Activated T-helper 1 cell treated with anti-CD3 and anti-CD28 coated beads, Interleukin-12 subunit alpha, Interleukin-12 subunit beta, Interleukin-2, Interleukin-4 antibody, amounts not matched to agents 30 ng/mL and 10 ng/mL and 1 ng/mL, durations not matched to agents 14 hours and 24 hours and 36 hours (primary cell): ENCODE measurements around the gene TTC6. TPM values are rescaled to one million over a fixed set of nuclear protein-coding genes. Genes with fewer than 3 reads are reported as not detected.

Source experiments
- DNase-seq: peaks from one replicate; pipeline ENCODE4 v3.0.0; 2021; ENCODE audit warnings: low spot score
- H3K27ac Mint-ChIP-seq: one replicate; pipeline ENCODE4 v1.8.0; 2021; ENCODE audit warnings: mild to moderate bottlenecking, mixed read lengths
- H3K27me3 Mint-ChIP-seq: one replicate; pipeline ENCODE4 v1.8.0; 2022; ENCODE audit warnings: mild to moderate bottlenecking, moderate library complexity, mixed read lengths; ENCODE audit not compliant: insufficient read depth
- H3K36me3 Mint-ChIP-seq: one replicate; pipeline ENCODE4 v1.8.0; 2021; ENCODE audit warnings: low read depth, mixed read lengths
- H3K4me1 Mint-ChIP-seq: one replicate; pipeline ENCODE4 v1.8.0; 2021; ENCODE audit warnings: low read depth, mixed read lengths
- H3K4me3 Mint-ChIP-seq: one replicate; pipeline ENCODE4 v1.8.0; 2021; ENCODE audit warnings: mild to moderate bottlenecking, moderate library complexity, mixed read lengths
- H3K9me3 Mint-ChIP-seq: one replicate; pipeline ENCODE4 v1.8.0; 2021; ENCODE audit warnings: mixed read lengths
- intact Hi-C: fragments of 100-400 bp; cut with micrococcal nuclease; formaldehyde crosslinking; loops from one replicate; pipeline ENCODE4 v1.15.1; 2024
- total RNA-seq: library from RNA; stranded (reverse); gene quantifications from 2 replicates; pipeline ENCODE4 v1.2.3, GENCODE V29; 2022

The TTC6 gene
- total RNA-seq, 1 donor from 2014 or later, result not detected

GRCh38 chr14:37569729-37570128 lies 25.7 kb upstream of the TTC6 start:
- intact Hi-C loops, result no loop called here
- H3K4me3 Mint-ChIP-seq, result no peak overlapping the region
- no peak overlapping the region for H3K27ac Mint-ChIP-seq
- DNase-seq, result no peak
- no peaks in the 10 kb centered on the region for H3K36me3 Mint-ChIP-seq
- H3K4me1 Mint-ChIP-seq, result no peaks in the 10 kb centered on the region
- H3K27me3 Mint-ChIP-seq, result no peaks in the 10 kb centered on the region
- no peaks in the 10 kb centered on the region for H3K9me3 Mint-ChIP-seq

GRCh38 chr14:37571391-37571790 lies 24.0 kb upstream of the TTC6 start:
- DNase-seq, result no peak
- Mint-ChIP-seq H3K27me3 (no peaks in the 10 kb centered on the region), H3K9me3 (no peaks in the 10 kb centered on the region), H3K36me3 (no peaks in the 10 kb centered on the region), H3K4me3 (no peak overlapping the region), H3K4me1 (no peaks in the 10 kb centered on the region), H3K27ac (no peak overlapping the region)
- intact Hi-C loops, result no loop called here

DNA sequence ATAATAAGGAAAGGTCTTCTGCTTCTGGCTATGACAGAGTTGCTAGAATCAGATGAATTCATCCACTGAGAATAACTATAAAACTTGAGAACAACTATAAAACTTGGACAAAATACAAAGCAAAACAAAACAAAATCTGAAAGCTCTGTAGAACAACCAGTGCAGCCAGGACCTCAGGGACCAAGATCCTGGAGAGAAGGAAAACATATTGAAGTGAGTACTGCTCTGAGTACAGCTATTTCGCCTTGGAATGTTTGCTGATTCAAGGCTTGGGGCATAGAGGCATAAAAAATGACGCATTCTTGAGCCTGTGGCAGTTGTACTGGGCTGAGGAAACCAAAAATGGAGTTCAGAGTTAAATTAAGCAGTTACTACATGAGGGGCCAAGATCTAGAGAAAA lies 22.1 kb upstream of the TTC6 start:
- no peaks in the 10 kb centered on the region for H3K9me3 Mint-ChIP-seq
- intact Hi-C loops, result no loop called here
- H3K27ac Mint-ChIP-seq, result no peak overlapping the region
- H3K4me1 Mint-ChIP-seq, result no peaks in the 10 kb centered on the region
- H3K4me3 Mint-ChIP-seq, result no peak overlapping the region
- no peak for DNase-seq
- no peaks in the 10 kb centered on the region for H3K36me3 Mint-ChIP-seq
- H3K27me3 Mint-ChIP-seq, result no peaks in the 10 kb centered on the region

GRCh38 chr14:37579274-37579673 lies 16.2 kb upstream of the TTC6 start:
- Mint-ChIP-seq H3K9me3 (no peaks in the 10 kb centered on the region), H3K27me3 (peaks cover 10% of the 10 kb centered on the region), H3K27ac (no peak overlapping the region), H3K4me3 (no peak overlapping the region), H3K4me1 (no peaks in the 10 kb centered on the region), H3K36me3 (no peaks in the 10 kb centered on the region)
- DNase-seq, result no peak
- intact Hi-C loops, result no loop called here

- Mint-ChIP-seq H3K27me3 (peaks cover 11% of the 10 kb centered on the region), H3K27ac (no peak overlapping the region), H3K4me1 (no peaks in the 10 kb centered on the region), H3K4me3 (no peak overlapping the region), H3K9me3 (no peaks in the 10 kb centered on the region), H3K36me3 (no peaks in the 10 kb centered on the region)
- intact Hi-C loops, result no loop called here
- DNase-seq, result no peak
Measured at GRCh38 chr14:37580146-37580545, 15.3 kb upstream of the TTC6 start.

DNA sequence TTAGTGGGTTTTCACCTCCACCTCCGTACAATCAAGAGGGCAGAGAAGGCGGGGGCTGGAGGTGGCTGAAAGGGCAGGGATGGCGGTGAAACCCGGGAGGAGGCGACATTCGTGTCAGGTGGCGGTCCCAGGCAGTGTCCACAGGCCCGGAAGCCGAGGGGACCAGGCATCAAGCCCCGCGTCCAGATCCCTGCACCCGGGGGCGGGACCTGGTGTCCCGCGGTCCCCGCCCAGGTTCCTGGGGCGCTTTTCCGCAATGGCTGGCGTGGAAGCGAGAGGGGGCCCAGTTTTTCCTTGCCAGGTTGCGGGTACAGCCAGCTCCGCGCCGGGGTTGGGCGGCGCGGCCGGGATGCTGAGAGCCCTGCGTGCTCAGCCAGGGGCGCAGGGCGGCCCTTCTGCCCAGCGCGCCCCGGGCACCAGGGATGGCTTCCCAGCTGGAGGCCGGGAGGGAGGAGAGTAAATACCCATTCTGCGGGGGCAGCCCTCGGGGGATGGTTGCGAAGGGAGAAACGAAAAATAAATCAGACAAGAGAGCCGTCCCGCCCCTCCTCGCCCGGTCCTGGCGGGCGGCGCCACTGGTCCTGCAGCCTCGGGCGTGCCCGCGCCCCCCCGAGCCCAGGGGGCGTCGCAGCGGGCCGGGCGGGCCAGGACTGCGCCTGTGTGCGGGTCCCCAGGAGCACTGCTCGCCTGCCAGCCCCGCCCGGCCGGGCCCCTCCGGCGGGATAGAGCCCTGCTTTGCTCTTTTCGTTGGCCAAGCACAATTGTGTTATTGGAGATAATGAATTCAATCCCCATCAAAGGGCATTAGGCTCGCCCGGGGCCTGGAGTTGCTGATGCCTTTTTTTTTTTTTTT lies 11.8 kb upstream of the TTC6 start:
- Mint-ChIP-seq H3K27me3 (peaks cover 29% of the 10 kb centered on the region), H3K36me3 (no peaks in the 10 kb centered on the region), H3K9me3 (no peaks in the 10 kb centered on the region), H3K27ac (no peak overlapping the region), H3K4me3 (no peak overlapping the region), H3K4me1 (no peaks in the 10 kb centered on the region)
- DNase-seq, result no peak
- intact Hi-C loops, result loop anchor here (2.0 kb wide), 1 partner anchor 13 kb away; no protein-coding TSS in a partner anchor

DNA sequence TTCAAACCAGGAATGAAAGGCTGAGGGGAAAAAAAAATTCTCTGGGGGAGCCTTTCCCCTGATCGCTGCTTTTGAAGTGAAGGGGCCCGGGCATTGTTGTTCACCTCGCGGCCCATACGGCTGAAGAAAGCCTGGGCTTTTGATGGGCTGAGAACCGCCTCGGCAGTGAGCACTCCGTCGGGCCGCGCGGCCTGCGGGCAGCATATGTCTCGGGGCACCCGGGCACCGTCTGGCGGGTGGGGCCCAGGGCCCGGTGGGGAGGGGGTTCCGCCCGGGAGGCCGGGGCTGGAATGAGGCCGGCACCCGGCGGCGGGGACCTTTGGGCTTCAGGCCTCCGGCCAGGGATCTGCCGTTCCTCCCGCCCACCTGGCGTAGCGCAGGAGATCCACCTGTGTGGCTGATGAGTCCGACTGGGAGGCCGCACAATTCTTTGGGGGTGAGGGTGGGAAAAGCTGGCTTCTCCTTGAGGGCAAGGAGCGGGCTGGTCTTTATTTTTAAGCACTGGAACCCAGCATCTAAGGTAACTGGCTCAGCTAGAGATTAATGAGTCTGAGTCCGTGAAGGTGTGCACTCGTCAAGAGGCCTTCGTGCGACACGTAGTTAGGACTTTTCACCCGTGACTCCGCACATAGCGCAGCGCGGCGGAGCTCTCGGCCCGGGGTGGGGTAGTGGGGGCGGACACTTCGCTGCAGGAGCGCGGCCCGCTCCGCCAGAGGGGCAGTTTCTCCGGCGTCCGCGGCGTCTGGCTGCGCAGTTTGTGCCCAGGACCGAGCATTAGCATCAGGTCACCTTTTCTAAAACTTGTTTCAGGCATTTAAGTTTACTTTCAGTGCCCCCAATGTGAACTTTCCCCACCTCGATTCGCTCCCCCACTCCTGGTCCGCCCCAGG lies 11.0 kb upstream of the TTC6 start:
- H3K4me3 Mint-ChIP-seq, result no peak overlapping the region
- peaks cover 3% of the 10 kb centered on the region for H3K9me3 Mint-ChIP-seq
- peaks cover 38% of the 10 kb centered on the region for H3K27me3 Mint-ChIP-seq
- intact Hi-C loops, result loop anchor here (5.0 kb wide), 1 partner anchor 1067 kb away; no protein-coding TSS in a partner anchor
- H3K4me1 Mint-ChIP-seq, result no peaks in the 10 kb centered on the region
- no peak for DNase-seq
- no peak overlapping the region for H3K27ac Mint-ChIP-seq
- H3K36me3 Mint-ChIP-seq, result peaks cover 2% of the 10 kb centered on the region

DNA sequence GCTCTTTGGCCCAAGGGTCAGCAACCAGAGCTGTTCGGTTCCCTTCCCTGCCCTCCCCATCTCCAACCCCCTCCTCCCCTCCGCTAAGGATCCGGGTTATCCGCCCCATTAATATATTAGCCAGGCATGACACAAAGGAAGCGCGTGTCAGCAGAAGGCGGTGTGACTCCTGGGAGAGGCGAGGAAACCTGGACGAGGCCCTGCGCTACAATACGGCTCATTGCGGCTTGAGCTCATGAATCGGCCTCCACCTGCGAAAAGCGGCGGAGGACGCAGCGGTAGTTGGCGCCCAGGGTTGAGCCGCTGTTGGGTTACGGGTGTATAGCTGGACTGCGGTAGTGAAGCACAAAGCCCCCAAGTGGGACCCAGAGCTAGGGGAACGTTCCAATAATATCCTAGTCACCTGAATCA lies 10.3 kb upstream of the TTC6 start:
- intact Hi-C loops, result loop anchor here (5.0 kb wide), 1 partner anchor 1068 kb away; no protein-coding TSS in a partner anchor
- Mint-ChIP-seq H3K9me3 (peaks cover 3% of the 10 kb centered on the region), H3K36me3 (peaks cover 2% of the 10 kb centered on the region), H3K27me3 (peaks cover 41% of the 10 kb centered on the region), H3K4me1 (no peaks in the 10 kb centered on the region), H3K4me3 (no peak overlapping the region), H3K27ac (no peak overlapping the region)
- no peak for DNase-seq

GRCh38 chr14:37585971-37586796 lies 9.2 kb upstream of the TTC6 start:
- H3K27me3 Mint-ChIP-seq, result peaks cover 51% of the 10 kb centered on the region
- H3K4me1 Mint-ChIP-seq, result peaks cover 6% of the 10 kb centered on the region
- H3K36me3 Mint-ChIP-seq, result peaks cover 2% of the 10 kb centered on the region
- no peak for DNase-seq
- H3K9me3 Mint-ChIP-seq, result peaks cover 3% of the 10 kb centered on the region
- intact Hi-C loops, result loop anchor here (5.0 kb wide), 1 partner anchor 1069 kb away; no protein-coding TSS in a partner anchor
- H3K4me3 Mint-ChIP-seq, result no peak overlapping the region
- H3K27ac Mint-ChIP-seq, result no peak overlapping the region

- intact Hi-C loops, result loop anchor here (5.0 kb wide), 1 partner anchor 1069 kb away; no protein-coding TSS in a partner anchor
- no peak overlapping the region for H3K27ac Mint-ChIP-seq
- no peak for DNase-seq
- H3K27me3 Mint-ChIP-seq, result peaks cover 54% of the 10 kb centered on the region
- H3K4me3 Mint-ChIP-seq, result no peak overlapping the region
- peaks cover 8% of the 10 kb centered on the region for H3K4me1 Mint-ChIP-seq
- peaks cover 3% of the 10 kb centered on the region for H3K9me3 Mint-ChIP-seq
- peaks cover 2% of the 10 kb centered on the region for H3K36me3 Mint-ChIP-seq
Measured at GRCh38 chr14:37586797-37587130, 8.7 kb upstream of the TTC6 start.

DNA sequence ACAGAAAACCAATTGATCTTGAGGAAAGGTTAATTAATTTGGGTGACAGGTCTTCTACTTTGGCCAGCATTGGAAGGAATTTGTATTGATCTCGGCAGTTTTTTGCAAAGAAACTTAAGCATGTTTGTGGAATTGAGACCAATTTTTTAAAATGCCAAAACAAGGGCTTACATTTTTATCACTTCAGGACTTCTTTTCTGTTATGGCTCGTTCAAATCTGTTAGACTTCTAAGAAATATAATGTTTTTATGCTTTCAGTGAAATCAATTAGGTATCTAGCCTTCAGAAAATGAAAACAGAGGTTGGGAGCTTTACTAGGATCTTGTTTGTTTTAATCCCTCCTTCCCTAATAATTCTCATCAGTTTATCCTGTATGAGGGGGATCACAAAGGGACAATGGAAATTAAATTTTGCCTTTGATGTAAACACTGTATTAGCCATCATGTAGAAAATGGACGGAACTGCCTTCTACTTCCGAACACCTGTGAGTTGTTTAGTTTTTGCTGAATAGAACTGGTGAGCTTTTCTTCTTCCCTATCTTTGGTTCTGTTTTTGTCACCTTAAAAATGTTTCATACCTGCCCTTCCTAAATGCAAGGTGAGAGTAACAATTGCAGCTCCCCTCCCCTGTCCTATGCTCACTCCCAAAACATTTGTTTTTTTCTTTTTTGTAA lies 8.2 kb upstream of the TTC6 start:
- Mint-ChIP-seq H3K4me1 (peaks cover 8% of the 10 kb centered on the region), H3K27me3 (peaks cover 55% of the 10 kb centered on the region), H3K36me3 (peaks cover 2% of the 10 kb centered on the region), H3K4me3 (no peak overlapping the region), H3K9me3 (peaks cover 3% of the 10 kb centered on the region), H3K27ac (no peak overlapping the region)
- DNase-seq, result no peak
- intact Hi-C loops, result loop anchor here (5.0 kb wide), 1 partner anchor 1070 kb away; no protein-coding TSS in a partner anchor
